Inflammatory macrophage treated with lipopolysaccharide for 1 hour (primary cell): ENCODE measurements around the gene AGBL1.

Source experiments
- DNase-seq, 2 donors: peaks; one replicate each; pipeline ENCODE4 v3.0.0-alpha.2; 2020 to 2022

Gene AGBL1

DNA sequence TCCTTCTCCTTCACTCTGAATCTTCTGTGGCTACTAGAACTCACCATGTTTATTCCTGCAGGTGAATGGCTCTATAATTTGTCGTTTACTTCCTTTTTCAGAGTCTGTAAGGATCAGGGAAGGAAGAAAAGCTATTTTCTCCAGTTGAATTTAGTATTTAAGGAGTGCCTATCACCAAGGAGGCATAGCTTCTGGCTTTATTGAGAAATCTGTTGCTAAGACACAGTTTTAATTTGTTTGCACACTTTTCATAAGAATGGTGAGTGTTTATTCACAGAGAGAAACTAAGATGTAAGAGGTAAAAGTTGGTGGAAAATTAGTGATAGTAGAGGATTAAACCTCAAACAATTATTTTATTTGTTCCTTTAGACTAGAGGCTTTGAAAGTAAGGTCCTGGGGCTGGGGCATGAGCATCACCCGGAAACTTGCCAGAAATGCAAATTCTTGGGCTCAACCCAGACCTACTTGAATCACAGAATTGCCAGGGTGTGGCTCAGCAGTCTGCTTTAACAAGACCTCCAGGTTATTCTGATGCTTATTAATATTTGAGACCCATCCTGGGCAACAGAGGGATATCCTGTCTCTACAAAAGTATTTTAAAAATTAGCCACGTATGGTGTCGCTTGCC, 461.3 kb downstream of the AGBL1 start:
- no peak for DNase-seq

DNA sequence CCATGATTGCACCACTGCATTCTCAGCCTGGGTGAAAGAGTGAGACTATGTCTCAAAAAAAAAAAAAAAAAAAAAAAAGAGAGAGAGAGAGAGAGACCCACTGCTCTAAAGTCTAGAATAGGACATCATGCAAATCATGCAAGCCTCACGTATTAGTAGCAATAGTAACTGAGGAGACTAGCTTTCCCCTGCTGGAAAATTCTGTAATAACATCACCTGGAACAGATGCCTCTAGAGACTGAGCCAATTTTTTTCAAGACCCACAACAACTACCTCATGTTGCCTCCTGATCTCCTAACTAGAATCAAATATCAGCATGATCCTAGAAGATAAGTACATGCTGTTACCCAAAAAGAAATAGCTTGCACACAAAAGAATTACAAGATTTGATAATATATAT, 461.9 kb downstream of the AGBL1 start:
- no peak for DNase-seq

DNA sequence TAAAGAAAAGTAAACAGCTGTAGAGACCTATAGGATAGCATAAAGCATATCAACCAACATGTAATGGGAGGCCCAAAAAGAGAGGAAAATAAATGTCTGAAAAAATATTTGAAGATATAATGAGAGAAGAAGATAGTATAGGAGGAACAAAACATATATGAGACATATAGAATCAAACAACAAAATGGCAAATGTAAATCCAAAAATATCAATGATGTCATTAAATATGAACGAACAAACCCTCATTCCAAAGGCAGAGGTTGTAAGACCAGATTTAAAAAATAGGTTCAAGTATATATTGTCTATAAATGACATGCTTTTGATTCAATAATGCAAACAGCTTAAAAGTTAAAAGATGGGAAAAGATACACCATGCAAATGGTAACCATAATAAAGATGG, 470.4 kb downstream of the AGBL1 start:
- DNase-seq: no peak

DNA sequence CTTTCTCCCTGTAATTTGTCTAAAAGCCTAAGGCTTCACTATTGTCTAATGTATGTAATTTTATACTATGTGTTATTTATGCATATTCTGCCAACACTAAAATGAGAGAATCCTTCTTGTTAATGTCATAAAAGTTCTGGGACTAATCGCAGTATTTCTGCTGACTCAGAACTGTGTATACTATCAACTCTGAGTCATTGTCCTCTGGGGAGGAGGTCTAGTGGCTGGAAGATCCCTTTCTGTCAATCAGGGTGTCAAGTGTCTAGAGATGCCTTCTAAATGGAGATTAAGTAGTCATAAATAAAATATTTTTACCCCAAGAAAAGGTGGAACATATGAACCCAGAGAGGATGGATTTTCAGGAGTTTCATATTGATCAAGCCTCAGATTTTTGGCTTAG, 473.4 kb downstream of the AGBL1 start:
- DNase-seq: no peak

DNA sequence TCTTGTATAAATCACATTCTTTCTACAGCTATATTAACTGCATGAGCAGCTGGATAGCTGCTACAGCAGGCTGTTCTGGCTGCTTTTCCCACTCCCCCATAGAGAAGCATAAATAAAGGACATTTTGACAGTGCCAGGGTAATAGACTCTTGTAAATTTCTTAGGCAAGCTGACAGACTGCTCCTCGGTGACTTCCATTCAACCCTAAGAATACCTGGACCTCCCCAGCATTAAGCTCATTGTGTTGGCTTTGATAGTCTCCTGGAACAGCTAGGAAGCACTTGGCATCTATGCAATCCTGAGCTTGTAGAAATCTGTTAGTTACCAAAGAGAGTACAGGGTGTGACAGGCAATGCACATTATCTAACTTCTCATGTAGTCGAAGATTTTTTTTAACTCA, 475.4 kb downstream of the AGBL1 start:
- no peak for DNase-seq

DNA sequence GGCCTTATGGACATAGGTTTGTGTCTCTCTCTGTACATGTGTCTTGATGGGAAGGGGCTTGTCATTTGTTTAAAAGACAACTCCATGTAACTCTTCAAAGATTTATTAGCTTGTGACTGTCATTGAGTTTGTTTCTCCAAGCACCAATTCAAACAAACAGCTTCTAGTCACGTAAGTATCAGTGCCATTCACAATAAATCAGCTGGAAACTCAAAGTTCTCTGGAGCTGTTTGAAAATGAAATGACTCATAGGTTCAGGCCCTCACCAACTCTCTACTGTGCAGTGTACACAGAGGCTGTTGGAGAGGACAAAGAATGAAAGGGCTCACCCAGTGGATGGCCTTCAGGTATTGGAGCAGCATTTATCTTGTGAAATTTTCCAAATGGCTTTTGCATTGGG, 476.3 kb downstream of the AGBL1 start:
- no peak for DNase-seq

DNA sequence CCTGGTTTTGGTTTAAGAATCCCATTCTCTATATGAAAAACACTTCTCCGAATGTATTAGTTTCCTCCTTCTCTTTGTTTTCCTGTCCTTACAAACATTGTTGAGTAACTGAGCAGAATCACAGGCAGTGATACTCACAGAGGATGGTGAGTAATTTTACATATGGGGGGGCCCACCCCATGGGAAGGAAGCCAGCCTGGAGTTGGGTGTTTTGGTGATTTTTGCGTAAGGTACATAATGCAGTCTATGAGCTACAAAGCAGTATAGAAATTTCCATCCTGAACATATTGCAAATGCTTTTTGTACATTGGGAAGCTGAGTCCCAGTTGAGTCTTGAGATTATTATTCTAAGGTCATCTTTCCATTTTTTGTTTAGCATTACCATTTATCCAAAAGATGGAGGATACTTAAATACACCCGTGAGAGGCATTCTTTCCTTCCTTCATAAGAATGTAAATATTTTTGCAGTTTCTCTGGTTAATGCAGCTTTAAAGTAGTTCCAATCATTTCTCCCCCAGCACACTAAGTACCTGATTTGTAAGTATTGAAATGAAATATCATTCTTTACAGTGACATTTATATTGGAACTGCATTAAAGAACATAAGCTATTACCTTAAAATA, 476.8 kb downstream of the AGBL1 start:
- DNase-seq: no peak

DNA sequence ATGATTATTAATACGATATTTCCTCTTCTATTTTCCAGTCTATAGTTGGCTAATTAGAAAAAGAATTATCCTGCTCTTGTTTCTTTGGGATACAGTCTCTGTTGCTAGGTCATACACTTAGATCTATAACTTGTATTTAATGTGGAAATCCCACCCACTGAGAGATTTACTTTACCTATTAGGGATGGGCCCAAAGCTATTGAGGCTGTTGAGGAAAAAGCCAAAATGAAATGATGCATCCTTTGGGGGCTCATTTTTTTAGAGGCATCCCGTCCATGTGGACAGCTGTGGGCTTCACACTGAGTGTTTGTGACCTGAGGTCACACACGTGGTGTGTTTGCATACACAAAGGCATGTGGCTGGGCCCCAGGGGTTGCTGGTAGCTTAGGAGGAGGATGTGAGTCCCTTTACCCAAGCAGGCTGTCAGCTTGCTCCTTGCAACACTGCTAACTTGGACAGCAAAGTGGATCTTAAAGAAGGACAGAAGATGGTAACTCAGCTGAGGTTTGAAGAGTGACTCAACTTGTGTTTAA, 477.4 kb downstream of the AGBL1 start:
- DNase-seq: no peak

DNA sequence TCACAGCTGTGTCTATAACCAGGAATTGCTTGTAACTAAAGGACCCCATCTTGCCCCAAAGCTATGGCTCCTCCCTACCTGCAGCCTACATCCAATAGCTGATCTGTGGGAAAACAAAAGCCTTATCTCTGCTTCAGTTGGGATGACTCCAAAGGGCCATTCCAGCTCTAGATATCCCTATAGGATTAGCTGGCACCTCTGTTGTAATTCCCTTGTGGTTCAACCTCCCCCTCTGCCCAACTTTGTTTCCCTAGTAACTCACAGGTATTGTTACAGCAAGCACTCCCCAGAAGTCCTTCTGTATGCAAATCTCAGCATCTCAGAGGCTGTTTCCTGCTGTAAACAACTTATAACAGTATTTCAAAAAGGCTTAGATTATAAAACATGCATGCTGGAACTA, 478.6 kb downstream of the AGBL1 start:
- DNase-seq: no peak

DNA sequence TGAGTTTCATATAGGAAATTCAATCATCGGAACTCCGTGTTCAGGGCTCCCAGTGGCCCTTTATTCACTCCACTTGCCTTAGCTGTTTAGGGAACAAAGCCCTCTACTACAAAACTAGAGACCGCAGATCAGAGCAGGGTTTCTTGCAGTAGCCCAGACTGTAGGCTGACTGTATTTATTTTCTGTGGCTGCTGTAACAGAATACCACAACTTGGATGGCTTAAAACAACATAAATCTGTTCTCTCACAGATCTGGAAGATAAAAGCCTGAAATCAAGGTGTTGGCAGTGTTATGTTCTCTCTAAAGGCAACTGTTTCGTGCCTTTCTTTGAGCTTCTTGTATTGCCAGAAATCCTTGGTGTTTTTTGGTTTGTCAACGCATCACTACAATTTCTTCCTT, 479.0 kb downstream of the AGBL1 start:
- no peak for DNase-seq

DNA sequence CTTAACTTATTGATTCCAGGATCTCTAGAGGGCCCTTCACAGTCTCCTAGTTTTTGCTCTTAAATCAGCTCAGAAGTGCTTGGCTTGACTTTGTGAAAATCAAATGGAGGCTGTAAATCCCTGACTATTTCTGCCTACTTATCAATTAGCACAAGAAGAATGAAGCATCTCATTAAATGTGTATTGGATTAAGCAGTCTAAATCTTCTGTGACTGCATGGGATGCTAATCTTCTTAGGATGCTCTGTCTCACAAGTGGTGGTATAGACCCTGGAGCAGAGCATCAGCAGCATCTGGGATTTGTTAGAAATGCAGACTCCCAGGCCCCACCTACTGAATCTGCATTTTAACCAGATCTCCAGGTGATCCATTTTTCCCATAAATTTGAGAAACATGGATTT, 488.7 kb downstream of the AGBL1 start:
- DNase-seq: no peak

DNA sequence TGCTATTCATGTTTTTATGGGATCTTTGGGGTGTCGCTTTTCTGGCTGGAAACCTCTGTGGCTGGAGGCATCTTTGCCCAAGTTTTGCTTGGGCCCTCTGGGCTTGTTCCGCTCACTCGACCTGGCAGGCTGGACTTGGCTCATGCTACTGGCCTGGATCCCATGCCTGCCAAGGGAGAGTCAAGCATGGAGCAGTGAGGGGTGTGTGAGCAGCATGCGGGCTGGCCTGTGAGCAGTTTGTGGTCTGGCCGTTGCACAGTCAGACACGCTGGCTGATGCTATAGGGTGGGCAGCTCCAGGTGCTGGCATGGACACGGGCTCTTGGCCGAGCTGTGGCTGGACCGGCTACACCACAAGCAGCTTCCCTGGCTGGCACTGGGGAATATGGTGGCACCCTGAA, 491.1 kb downstream of the AGBL1 start:
- DNase-seq: no peak

DNA sequence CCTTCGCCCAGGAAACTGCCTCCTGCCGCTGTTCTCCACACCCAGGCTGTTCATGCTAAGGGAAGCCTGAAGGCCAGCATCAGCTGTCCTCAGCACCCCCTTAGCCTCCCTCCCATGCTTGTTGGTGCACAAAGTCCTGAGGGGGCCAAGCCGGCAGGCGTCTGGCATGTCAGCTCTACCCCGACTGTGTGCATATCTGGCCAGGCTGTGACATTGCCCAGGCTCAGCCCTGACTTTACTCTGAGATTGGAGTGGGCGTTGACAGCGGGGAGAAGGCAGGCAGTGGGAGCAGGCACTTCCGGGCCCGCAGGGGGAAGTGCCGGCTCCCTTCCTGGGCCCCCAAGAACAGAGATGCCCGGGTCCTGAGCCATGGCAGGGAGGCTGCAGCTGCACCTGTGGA, 492.2 kb downstream of the AGBL1 start:
- DNase-seq: no peak

DNA sequence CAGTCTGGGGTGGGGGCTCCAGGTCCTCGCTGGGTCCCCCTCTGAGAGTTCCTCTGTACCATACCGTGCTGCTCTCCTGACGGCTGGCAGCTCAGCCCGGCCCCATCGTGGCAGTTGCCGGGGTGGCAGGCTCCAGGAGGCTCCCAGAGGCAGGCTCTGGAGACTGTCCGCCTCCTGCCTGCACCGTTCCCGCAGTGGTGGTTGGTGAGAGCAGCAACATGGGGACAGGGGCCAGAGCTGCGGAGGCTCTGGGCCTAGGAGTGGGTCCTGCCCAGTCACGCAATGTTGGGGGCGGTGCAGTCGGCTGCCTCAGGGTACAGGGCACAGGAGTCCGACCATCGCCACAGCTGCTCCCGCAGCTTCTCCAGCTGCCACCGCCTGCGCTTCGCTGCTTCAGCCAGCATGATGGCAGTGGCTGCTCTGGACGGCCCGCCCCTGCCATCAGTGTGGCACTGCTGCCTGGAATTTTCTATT, 492.7 kb downstream of the AGBL1 start:
- DNase-seq: no peak

DNA sequence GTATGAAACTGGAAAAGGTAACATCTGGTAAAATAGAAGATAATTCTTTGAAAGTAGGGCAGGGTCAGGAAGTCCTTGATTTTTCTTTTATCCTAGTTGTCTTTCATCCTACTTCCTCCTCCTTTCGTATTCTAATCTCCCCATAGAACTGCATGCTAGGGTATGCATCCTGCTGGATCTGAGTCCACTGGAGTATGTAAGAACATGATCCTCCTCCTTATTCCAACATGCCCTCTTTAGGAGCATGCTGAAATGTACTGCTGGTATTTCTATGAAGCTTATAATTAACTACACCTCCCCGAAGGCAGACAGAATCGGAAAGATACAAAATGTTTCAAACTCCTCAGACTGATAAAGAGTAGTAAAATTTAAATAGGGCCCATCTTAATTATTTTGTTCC, 493.8 kb downstream of the AGBL1 start:
- DNase-seq: no peak

DNA sequence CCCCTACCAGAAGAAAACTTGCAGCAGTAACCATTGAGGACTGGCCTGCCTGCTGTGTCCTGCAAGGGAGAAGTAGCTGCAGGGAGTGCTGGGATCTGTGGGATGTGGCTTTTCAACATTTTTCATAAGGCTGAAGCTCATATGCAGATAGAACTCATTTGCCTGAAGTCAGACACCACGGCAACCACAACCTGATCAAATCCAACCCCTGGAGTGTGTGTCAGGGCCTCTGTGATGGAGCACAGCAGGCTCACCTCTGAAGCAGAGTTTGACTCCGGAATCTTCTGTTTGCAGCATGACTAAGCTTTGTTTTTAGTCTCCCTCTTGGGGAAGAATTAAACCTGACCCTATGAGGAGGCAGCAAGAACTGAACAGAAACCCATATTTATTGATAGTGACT, 508.7 kb downstream of the AGBL1 start:
- no peak for DNase-seq

DNA sequence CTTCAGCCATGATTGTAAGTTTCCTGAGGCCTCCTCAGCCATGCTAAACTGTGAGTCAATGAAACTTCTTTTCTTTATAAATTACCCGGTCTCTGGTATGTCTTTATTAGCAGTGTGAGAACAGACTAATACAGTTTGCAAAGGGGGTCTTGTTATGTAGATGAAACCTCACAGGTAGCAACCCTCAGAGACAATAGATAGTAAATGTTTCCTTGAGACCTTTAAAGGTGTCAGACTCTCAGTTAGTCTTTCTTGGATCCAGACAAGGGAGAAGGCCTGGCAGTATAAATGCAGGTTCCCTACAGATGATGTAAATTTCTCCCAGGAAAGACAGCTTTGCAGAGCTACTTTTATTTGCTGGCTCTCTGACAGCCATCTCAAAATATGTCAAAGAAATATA, 510.8 kb downstream of the AGBL1 start:
- DNase-seq: no peak

DNA sequence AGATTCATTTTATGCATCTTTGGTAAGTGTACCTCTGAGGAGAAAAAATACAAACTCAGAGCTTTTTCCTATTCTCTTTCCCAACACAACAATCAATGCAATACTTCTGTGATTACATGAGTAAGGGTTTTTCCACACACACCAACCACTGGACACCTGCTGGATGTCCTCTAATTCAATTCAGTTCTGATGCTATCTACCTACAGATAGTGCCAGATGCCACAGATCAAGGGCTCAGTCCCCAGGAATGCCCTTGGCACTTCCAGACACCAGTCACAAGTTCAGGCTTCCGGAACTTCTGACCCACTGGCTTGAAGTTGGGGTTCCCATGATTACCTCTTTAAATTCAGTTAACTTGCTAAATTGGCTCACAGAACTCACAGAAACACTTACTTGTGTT, 511.5 kb downstream of the AGBL1 start:
- DNase-seq: no peak

DNA sequence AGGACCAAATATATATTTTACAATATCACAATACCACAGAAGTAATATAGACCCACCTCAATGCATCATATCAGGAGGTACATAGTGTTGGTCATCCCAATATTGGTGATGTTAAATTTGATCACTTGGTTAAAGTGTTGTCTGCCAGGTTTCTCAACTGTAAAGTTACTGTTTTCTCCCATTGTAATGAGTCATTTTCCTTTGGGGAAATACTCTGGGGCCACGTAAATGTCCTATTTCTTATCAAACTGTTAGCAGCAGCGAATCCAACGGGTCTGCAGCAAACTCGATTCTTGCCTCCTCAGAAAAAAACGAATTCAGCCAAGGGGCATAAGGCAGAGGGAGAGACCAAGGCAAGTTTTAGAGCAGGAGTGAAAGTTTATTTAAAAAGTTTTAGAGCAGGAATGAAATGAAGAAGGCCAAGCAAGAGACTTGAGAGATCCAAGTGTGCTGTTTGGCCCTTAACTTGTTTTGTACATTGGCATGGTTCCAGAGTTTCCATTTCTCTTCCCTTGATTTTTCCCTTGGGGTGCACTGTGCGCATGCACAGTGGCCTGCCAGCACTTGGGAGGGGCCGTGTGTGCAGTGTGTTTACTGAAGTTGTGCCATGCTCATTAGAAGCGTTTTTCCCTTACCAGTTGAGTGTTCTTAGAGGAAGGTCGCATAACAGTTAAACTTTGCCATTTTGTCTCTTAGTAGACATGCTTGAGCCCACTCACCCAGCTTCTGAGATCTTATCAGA, 512.5 kb downstream of the AGBL1 start:
- no peak for DNase-seq

DNA sequence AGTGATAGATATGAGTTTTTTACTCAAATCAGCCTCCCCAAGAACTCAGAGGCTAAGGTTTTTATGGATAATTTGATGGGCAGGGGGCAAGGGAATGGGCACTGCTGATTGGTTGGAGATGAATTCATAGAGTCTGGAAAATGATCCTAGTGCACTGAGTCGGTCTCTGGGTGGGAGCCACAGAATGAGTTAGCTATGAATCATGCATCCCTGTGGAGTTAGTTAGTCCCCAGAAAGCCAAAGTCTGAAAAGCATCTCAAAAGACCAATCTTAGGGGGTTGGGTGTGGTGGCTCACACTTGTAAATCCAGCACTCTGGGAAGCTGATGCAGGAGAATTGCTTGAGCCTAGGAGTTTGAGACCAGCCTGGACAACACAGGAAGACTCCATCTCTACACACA, 516.1 kb downstream of the AGBL1 start:
- DNase-seq: no peak

DNA sequence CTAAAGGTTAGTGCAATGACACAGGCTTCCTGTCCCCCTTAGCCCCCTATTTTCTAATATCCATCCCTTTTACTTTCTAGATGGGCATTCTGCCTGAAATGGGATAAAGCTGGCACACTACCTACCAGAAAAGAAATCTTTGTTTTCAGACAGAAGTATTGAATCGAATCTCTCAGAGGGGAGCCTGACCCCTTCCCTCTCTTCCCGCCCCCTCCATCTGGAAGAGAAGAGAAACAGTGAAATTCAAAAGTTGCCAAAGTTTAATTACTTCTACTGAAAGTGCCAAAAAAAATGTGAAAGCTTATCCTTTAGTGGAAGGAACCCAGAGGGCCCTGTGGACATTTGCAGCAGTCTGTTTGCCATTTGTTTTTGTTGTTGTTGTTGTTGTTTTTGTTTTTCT, 523.8 kb downstream of the AGBL1 start:
- no peak for DNase-seq

DNA sequence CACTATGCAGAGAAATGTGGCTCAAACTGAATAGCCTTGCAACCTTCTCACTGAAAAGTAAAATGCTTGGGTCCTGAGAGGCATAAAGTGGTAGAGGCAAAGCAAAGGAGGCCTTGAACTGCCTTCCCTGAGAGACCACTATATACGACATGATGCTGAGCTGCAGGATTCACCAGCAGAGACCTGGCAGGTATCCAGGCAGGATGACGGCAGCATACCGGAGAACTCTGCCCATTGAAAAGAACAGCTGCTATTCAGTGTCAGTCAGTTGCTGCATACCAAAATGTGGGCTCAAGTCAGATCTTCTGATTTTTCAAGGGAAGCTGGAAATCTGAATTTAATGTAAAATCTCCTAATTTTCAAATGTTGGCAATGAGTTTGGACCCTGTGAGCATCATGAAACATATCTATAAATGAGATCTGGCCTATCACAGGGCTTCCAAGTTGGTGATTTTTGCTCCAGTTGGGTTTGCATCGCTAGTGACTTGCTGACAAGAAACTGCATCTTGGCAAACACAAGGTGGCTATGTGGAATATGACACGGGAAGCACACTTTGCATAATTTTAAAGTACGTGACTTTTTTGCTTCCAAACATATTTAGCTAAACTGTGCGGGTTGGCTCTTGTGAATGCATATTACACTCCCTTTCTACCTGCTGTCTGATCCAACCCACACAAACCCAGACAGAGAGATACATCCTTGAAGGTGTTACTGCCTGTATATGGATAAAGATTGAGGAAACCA, 529.0 kb downstream of the AGBL1 start:
- DNase-seq: no peak

DNA sequence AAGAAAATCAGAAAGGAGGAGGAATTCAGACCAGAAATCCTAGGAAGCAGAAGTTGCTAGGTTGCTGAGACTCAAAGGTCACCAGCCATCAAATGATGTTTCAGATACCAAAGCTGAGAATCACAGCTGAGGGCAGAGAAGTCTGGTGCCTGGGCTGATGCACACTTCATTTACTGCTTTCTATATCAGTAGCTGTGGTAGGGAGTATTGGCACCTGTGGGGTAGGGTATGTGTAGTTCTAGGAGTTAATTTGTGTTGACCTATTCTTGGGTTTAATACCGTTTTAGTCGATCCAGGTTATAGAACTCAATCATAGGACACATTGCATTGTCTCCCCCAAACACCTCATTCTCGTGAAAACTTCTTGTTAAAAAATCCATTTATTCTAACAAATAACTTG, 529.6 kb downstream of the AGBL1 start:
- no peak for DNase-seq

DNA sequence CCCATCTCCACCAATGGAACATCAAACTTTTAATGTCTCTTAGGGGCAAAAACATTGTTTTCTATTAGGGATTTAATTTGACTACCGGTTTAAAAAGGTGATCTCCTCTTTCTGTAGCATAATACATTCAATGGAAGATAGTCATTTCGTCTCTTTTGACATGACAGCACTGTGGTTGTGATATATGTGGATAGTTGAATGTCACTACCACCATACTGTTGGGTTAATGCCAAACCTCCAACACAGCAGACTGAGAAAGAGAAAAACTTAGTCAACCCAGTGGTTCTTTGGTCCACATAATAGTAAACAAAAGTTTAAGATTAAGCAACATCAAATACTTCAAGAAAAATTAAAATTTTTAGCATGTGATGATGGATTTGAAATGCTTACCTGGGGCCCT, 530.4 kb downstream of the AGBL1 start:
- DNase-seq: no peak
